ENCODE results near the gene FAM3D.

The FAM3D gene

DNA sequence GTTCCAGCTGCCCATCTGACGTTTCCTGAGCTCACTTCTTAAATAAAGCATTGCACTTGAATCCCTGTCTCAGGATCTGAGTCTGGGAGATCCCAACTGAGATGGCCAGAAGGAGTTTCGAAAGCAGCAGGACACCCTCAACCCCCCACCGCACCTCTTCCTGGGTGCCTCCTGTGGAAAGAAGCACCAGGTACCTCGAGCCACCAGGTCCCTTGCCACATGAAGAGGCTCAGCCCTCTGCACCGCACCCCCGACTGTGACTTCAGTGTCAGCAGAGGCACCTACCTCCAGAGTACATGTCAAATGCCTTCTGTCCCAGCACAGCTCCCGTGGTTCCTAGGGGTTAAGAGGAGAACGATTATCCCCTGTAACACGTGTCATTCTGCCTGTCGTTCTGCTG is 26.7 kb downstream of the FAM3D start:
- no peak overlapping the region for H3K4me3 ChIP-seq (ENCODE audit: low read depth, low read length)
- in situ Hi-C loops (cut with HindIII; ENCODE audit: low sequenced_read_pairs) = no loop called here
- no peak for DNase-seq (ENCODE audit: low read depth)
- TF ChIP-seq, protein P1, sequence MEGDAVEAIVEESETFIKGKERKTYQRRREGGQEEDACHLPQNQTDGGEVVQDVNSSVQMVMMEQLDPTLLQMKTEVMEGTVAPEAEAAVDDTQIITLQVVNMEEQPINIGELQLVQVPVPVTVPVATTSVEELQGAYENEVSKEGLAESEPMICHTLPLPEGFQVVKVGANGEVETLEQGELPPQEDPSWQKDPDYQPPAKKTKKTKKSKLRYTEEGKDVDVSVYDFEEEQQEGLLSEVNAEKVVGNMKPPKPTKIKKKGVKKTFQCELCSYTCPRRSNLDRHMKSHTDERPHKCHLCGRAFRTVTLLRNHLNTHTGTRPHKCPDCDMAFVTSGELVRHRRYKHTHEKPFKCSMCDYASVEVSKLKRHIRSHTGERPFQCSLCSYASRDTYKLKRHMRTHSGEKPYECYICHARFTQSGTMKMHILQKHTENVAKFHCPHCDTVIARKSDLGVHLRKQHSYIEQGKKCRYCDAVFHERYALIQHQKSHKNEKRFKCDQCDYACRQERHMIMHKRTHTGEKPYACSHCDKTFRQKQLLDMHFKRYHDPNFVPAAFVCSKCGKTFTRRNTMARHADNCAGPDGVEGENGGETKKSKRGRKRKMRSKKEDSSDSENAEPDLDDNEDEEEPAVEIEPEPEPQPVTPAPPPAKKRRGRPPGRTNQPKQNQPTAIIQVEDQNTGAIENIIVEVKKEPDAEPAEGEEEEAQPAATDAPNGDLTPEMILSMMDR (IDR thresholded peaks at IDR 0.05; ENCODE audit: low read depth, low read length, missing control alignments) = no peak

DNA sequence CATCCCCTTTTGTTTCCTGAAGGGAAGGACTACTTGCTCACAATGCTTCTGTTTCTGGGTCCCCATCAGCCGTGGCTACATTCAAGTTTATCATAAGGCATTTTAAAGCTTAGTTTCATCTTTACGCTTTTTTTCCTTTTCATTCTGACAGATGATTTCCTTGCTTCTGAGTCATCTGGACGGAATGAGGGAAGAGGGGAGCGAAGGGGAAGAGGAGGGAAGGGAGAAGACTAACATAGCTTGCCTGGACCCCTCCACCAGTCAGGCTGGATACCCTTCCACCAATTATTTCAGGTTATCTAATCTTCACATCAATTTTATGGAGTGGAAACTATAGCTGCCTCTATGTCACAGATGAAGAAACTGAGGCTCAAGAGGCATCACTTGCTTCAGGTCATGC is 27.6 kb downstream of the FAM3D start:
- H3K4me3 ChIP-seq (ENCODE audit: low read depth, low read length) = no peak overlapping the region
- in situ Hi-C loops (cut with HindIII; ENCODE audit: low sequenced_read_pairs) = no loop called here
- TF ChIP-seq, protein P1 (IDR thresholded peaks at IDR 0.05; ENCODE audit: low read depth, low read length, missing control alignments) = no peak
- DNase-seq (ENCODE audit: low read depth) = no peak

DNA sequence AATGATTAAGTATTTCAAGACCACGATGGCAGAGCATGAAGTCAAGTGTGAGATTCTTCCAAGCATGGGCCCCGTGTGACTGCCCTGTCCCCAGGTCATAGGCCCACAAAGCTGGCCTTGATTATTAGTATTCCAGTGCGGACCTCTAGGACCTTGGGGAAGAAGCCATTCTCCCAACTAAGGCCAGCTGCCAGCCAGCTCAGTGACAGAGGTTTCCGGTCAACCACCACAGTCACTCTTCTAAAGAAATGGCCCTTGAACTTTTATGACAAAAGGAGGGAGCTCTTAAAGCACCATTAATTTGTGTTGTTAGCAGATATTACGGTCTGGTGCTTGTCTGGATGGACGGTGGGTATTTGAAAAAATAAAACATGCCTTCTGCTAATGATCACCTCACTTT is 28.0 kb downstream of the FAM3D start:
- no peak overlapping the region for H3K4me3 ChIP-seq (ENCODE audit: low read depth, low read length)
- DNase-seq (ENCODE audit: low read depth) = no peak
- TF ChIP-seq, protein P1 (IDR thresholded peaks at IDR 0.05; ENCODE audit: low read depth, low read length, missing control alignments) = no peak
- in situ Hi-C loops (cut with HindIII; ENCODE audit: low sequenced_read_pairs) = no loop called here

DNA sequence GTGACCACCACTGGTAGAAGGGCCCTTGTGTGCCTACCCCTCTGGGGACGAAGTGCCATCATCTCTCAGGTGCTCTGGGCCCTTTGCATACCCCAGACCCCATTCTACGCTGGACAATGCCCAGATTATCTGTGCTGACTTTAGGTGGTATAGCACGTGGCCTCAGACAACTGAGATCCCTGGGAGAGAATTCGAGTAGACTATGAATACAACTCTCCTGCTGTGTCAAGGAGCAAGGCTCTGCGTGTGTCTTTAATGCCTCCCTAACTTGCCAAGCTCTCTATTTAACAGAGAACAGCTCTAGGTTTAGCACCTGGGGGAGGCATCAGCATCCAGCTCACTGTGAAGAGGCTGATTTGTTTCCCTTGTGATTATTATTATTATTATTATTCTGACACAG is 29.1 kb downstream of the FAM3D start:
- in situ Hi-C loops (cut with HindIII; ENCODE audit: low sequenced_read_pairs) = no loop called here
- no peak overlapping the region for H3K4me3 ChIP-seq (ENCODE audit: low read depth, low read length)

DNA sequence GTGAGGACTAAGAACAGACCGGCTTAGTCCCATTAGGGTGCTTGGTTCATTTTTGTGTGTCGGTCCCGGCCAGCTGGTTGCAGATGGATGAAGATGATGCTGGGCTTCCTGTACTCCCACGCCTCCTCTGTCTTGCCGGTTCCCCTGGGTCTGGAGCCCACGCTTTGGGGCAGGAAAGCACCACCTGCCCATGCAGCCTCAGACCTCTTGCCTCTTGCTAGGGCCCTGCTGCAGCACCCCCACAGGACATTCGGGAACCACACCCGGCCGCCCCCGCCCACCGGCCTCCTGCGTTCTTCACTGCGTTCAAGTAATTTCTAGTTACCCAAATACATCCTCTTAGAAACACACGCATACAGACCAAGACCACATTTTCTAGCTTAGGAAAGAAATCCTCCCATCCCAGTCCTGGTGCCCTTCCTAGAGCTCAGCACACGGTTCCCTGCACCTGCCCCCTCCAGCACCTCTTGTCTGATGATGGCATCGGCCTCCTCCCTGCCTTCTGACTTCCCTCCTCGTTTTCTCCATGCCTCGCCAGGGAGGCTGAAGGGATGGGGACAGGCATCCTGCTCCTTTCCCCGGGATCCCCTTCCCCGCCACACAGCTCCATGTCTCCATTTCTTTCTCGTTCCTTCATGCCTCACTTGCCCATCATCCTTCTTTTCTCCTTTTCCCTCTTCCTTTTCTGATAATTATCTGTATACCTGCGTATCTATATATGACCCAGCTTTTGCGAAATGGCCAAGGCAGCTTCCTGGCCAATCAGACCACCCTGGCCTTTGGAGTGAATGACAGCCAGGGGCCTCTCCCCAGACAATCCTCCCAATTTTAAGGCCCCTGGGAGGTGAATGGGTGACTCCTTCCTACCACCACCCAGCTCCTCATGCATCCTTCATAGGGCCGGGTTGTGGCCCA is 30.9 kb downstream of the FAM3D start:
- TF ChIP-seq, protein P1 (IDR thresholded peaks at IDR 0.05; ENCODE audit: low read depth, low read length, missing control alignments) = no peak
- H3K4me3 ChIP-seq (ENCODE audit: low read depth, low read length) = no peak overlapping the region
- in situ Hi-C loops (cut with HindIII; ENCODE audit: low sequenced_read_pairs) = no loop called here
- DNase-seq (ENCODE audit: low read depth) = no peak

More for the DNA sequence above, 29.1 kb downstream of the FAM3D start:
- DNase-seq (ENCODE audit: low read depth) = no peak
- TF ChIP-seq, protein P1 (IDR thresholded peaks at IDR 0.05; ENCODE audit: low read depth, low read length, missing control alignments) = no peak

DNA sequence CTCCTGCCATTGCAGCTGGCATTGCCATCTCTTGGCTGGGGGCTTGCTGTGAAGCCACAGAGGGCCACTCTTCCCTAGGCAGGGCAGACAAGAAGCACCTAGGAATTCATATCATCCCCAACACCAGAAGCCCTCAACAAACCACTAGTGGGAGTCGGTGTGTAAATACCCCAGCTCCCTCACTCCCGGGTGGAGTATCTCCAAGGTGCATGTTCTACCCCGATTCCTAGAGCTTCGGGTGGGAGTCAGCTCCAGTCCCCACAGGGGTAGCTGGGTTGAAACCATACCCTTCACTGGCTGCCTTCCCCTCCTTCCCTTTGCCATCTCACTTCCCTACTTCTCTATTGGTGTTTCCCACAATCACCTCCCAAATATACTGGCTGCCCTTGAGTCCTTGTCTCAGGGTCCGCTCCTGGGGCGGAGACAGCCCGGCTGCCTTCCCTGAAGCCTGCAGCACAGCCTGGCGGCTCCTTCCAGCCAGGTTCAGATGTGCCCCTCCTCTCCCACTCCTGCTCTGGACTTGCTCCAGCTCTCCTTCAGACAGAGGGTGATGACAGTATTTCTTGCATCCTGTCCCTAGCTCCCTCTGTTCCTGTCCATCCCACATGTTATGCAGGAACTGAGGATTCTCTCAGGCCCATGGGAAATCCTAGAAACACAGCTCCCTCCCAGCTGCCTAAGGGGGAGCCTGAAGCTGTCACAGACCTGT is 33.3 kb downstream of the FAM3D start:
- in situ Hi-C loops (cut with HindIII; ENCODE audit: low sequenced_read_pairs) = no loop called here
- TF ChIP-seq, protein P1 (IDR thresholded peaks at IDR 0.05; ENCODE audit: low read depth, low read length, missing control alignments) = no peak
- H3K4me3 ChIP-seq (ENCODE audit: low read depth, low read length) = no peak overlapping the region
- no peak for DNase-seq (ENCODE audit: low read depth)
